ENCODE measurements around the gene WDR87. TPM values are rescaled to one million over a fixed set of nuclear protein-coding genes. Genes with fewer than 3 reads are reported as not detected.

Gene WDR87
- total RNA-seq, 1 donor from 2014 or later, result not detected

DNA sequence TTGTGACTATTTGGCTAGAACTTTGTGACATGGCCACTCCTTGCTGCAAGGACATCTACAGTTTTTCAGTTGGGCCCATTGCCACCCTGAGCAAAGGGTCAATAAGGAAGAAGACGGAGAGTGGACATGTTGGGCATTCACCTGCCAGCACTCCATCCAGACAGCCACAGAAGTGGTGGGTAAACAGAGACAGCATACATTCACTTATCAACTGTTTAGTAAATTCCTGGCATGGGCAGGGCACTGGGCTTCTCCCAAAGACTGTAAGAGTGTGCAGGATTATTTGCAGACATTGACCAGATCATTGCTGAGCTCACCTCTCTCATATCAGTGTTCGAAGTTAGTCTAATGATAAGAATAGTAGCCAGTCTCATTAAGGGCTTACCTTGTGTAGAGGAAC, 29.8 kb upstream of the WDR87 start:
- Histone ChIP-seq H3K27ac (replicated peaks) (no peak overlapping the region), H3K36me3 (peaks cover 8% of the 10 kb centered on the region)

GRCh38 chr19:37935341-37935740, 28.9 kb upstream of the WDR87 start:
- Histone ChIP-seq H3K36me3 (peaks cover 8% of the 10 kb centered on the region), H3K9me3 (replicated peaks) (peaks cover 16% of the 10 kb centered on the region), H3K27ac (replicated peaks) (no peak overlapping the region), H3K4me3 (no peak overlapping the region), H3K27me3 (ENCODE audit: low read depth) (no peaks in the 10 kb centered on the region), H3K4me1 (peaks cover 37% of the 10 kb centered on the region)
- TF ChIP-seq, protein P1, sequence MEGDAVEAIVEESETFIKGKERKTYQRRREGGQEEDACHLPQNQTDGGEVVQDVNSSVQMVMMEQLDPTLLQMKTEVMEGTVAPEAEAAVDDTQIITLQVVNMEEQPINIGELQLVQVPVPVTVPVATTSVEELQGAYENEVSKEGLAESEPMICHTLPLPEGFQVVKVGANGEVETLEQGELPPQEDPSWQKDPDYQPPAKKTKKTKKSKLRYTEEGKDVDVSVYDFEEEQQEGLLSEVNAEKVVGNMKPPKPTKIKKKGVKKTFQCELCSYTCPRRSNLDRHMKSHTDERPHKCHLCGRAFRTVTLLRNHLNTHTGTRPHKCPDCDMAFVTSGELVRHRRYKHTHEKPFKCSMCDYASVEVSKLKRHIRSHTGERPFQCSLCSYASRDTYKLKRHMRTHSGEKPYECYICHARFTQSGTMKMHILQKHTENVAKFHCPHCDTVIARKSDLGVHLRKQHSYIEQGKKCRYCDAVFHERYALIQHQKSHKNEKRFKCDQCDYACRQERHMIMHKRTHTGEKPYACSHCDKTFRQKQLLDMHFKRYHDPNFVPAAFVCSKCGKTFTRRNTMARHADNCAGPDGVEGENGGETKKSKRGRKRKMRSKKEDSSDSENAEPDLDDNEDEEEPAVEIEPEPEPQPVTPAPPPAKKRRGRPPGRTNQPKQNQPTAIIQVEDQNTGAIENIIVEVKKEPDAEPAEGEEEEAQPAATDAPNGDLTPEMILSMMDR (IDR thresholded peaks at IDR 0.05; ENCODE audit: borderline replicate concordance), result no peak
- no peak for DNase-seq
- intact Hi-C loops (cut with micrococcal nuclease), result no loop called here

More for the DNA sequence above, 29.8 kb upstream of the WDR87 start:
- Histone ChIP-seq H3K4me3 (no peak overlapping the region), H3K4me1 (peaks cover 37% of the 10 kb centered on the region), H3K9me3 (replicated peaks) (peaks cover 16% of the 10 kb centered on the region), H3K27me3 (ENCODE audit: low read depth) (no peaks in the 10 kb centered on the region)
- DNase-seq, result no peak
- TF ChIP-seq, protein P1 (IDR thresholded peaks at IDR 0.05; ENCODE audit: borderline replicate concordance), result no peak
- intact Hi-C loops (cut with micrococcal nuclease), result no loop called here

DNA sequence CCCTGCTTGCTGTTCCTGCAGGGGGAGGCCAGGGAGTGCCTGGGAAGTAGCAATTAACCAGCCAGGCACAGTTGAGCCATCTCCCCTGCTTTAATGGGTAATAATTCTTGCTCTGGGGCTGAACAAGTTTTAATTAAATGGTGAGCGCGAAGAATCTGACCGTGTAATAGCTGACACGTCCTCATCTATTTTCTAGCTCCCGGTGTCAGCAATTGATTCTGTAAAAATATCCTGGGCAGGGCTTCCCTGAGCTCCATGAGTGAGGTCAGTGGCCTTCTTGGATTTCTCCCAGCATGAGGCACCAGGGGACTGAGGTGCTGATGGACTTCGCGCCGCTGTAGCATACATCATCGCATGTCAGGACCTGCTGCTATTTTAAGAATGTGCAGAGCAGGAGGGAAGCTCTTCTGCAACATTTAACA, 27.6 kb upstream of the WDR87 start:
- DNase-seq, result peak; percentile 62
- Histone ChIP-seq H3K27me3 (ENCODE audit: low read depth) (no peaks in the 10 kb centered on the region), H3K4me3 (no peak overlapping the region), H3K27ac (replicated peaks) (peak overlapping the region; percentile 41), H3K9me3 (replicated peaks) (peaks cover 16% of the 10 kb centered on the region), H3K36me3 (peaks cover 8% of the 10 kb centered on the region), H3K4me1 (peaks cover 37% of the 10 kb centered on the region)
- TF ChIP-seq, protein P1 (IDR thresholded peaks at IDR 0.05; ENCODE audit: borderline replicate concordance), result no peak
- intact Hi-C loops (cut with micrococcal nuclease), result no loop called here

- Histone ChIP-seq H3K9me3 (replicated peaks) (peaks cover 16% of the 10 kb centered on the region), H3K4me1 (peaks cover 37% of the 10 kb centered on the region), H3K27ac (replicated peaks) (peak overlapping the region; percentile 41), H3K4me3 (no peak overlapping the region), H3K27me3 (ENCODE audit: low read depth) (no peaks in the 10 kb centered on the region), H3K36me3 (peaks cover 8% of the 10 kb centered on the region)
- peak; percentile 16 for DNase-seq
- TF ChIP-seq, protein P1 (IDR thresholded peaks at IDR 0.05; ENCODE audit: borderline replicate concordance), result no peak
- intact Hi-C loops (cut with micrococcal nuclease), result no loop called here
Observed at GRCh38 chr19:37932985-37933936, 26.9 kb upstream of the WDR87 start.

DNA sequence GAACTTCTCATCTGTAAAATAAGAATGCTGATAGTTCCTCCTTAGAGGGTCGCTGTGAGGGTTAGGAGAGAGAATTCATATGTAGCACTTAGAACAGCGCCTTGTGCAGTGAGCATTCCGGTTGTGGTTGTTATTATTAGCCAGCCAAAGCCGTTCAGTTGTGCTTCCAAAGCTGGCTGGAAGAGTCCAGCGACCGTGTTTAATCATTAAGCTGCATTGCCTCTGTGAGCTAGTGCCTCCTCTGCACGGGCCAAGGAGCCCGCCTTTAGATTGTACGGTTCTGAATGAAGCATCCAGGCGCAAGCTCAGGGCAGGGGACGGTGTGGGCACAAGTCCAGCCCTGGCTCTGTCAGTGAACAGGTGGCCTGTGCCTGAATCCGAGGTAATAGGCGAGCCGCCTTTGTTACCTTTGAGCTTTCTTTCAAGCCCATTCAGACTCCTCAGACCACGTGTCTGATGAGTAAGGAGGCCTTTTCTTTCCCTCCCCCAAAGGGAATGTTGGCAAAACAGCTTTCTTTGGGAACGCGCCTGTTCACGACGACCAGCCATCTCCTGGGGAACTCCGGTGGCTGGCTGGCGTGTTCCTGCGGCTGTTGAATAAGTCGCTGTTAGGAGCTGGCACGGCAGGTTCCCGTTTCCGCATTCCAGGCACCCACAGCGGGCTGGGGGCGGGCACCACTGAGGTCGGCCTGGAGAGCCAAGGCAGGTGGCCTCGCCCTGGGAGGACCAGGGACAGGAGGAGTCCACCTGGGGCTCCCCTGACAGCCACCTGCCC, 25.7 kb upstream of the WDR87 start:
- TF ChIP-seq, protein P1 (IDR thresholded peaks at IDR 0.05; ENCODE audit: borderline replicate concordance), result no peak
- H3K27ac ChIP-seq (replicated peaks), result no peak overlapping the region

More for the DNA sequence above, 25.7 kb upstream of the WDR87 start:
- peak; percentile 32 for DNase-seq
- Histone ChIP-seq H3K4me1 (peaks cover 37% of the 10 kb centered on the region), H3K4me3 (peak overlapping the region; percentile 30), H3K9me3 (replicated peaks) (peaks cover 16% of the 10 kb centered on the region), H3K27me3 (ENCODE audit: low read depth) (no peaks in the 10 kb centered on the region), H3K36me3 (peaks cover 8% of the 10 kb centered on the region)
- intact Hi-C loops (cut with micrococcal nuclease), result no loop called here
